Stimulated activated CD4-positive, alpha-beta T cell treated with anti-CD3 and anti-CD28 coated beads, Interleukin-4, amount 100 ng/mL, for 1 hour (primary cell): Measurements from ENCODE around the gene PADI2.

Source experiments
- DNase-seq: peaks from one replicate; pipeline ENCODE4 v3.0.0-alpha.2; 2020

PADI2 gene

GRCh38 chr1:17112076-17112475, 7.2 kb downstream of the PADI2 start:
- DNase-seq: no peak

- no peak for DNase-seq
These were observed 8.7 kb downstream of the PADI2 start for GRCh38 chr1:17110555-17110926.

- DNase-seq: no peak
These were observed 9.2 kb downstream of the PADI2 start for GRCh38 chr1:17109892-17110554.

- no peak for DNase-seq
These were observed 10.5 kb downstream of the PADI2 start for GRCh38 chr1:17108786-17109185.

GRCh38 chr1:17108360-17108759, 10.9 kb downstream of the PADI2 start:
- no peak for DNase-seq

- no peak for DNase-seq
These were observed 14.5 kb downstream of the PADI2 start for GRCh38 chr1:17104782-17105181.

GRCh38 chr1:17102232-17102631, 17.0 kb downstream of the PADI2 start:
- DNase-seq: no peak

GRCh38 chr1:17101261-17101660, 18.0 kb downstream of the PADI2 start:
- no peak for DNase-seq

- no peak for DNase-seq
These were observed 19.5 kb downstream of the PADI2 start for GRCh38 chr1:17099616-17100340.

- DNase-seq: no peak
These were observed 20.6 kb downstream of the PADI2 start for GRCh38 chr1:17098446-17099317.

GRCh38 chr1:17097787-17098186, 21.5 kb downstream of the PADI2 start:
- DNase-seq: no peak

- DNase-seq: no peak
These were observed 22.1 kb downstream of the PADI2 start for GRCh38 chr1:17097147-17097546.

- DNase-seq: no peak
These were observed 22.7 kb downstream of the PADI2 start for GRCh38 chr1:17096584-17096983.

GRCh38 chr1:17095141-17095540, 24.1 kb downstream of the PADI2 start:
- no peak for DNase-seq

GRCh38 chr1:17094664-17095063, 24.6 kb downstream of the PADI2 start:
- no peak for DNase-seq

- DNase-seq: no peak
These were observed 25.3 kb downstream of the PADI2 start for GRCh38 chr1:17093822-17094393.

- no peak for DNase-seq
These were observed 28.0 kb downstream of the PADI2 start for GRCh38 chr1:17091252-17091651.

GRCh38 chr1:17089506-17089905, 29.7 kb downstream of the PADI2 start:
- no peak for DNase-seq

GRCh38 chr1:17086751-17087150, 32.5 kb downstream of the PADI2 start:
- no peak for DNase-seq

- DNase-seq: no peak
These were observed 34.5 kb downstream of the PADI2 start for GRCh38 chr1:17084787-17085186.

- DNase-seq: no peak
These were observed 36.5 kb downstream of the PADI2 start for GRCh38 chr1:17082761-17083160.

GRCh38 chr1:17081439-17081838, 37.8 kb downstream of the PADI2 start:
- no peak for DNase-seq

GRCh38 chr1:17080880-17081279, 38.4 kb downstream of the PADI2 start:
- DNase-seq: no peak
